A204.1 (cell line): ENCODE data around the gene ZFYVE26.
"Not testable (repeated sequence)": the region's sequence is repeated elsewhere in the genome, so short reads cannot be mapped to it uniquely, and the experiment has no call there.

Source experiments
- FAIRE-seq: peaks from 2 replicates; lab custom pipeline; 2012; peaks lifted over from hg19 to GRCh38; lab: Jason Lieb, UNC

Gene ZFYVE26

DNA sequence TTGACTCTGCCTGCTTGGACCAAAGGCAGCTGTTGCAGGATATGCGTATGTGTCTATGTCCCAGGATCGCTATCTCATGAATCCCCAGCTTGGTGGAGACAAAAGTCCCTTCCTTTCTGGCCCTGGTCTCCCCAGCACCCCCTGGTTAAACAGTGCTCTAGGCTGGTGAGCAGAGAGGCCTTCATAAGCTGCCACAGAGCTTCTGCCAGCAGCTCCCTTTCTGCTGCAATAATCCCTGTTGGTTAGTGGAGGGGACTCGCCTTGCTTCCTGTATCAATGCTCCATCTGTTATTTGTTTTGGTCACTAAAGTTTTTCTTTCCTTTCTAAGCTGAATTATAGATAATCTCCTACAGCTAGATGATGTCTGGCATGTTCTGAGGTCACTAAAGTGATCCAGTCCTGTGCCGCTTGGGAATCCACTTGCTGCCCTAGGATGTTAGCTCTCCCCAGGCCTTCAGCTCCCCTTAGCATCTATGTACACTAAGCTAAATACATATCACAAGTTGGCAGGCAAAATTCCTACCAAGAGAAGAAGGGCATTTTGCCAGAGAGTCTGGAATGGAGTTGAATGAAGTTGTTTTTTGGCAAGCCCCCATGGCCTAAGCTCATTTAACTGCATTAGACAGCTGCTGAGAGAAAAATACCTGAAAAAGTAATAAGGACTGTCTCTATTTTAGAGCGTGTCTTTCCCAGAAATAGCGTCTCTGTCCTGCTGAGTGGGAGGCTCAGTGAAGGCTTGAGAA, 66.9 kb downstream of the ZFYVE26 start:
- no peak for FAIRE-seq

DNA sequence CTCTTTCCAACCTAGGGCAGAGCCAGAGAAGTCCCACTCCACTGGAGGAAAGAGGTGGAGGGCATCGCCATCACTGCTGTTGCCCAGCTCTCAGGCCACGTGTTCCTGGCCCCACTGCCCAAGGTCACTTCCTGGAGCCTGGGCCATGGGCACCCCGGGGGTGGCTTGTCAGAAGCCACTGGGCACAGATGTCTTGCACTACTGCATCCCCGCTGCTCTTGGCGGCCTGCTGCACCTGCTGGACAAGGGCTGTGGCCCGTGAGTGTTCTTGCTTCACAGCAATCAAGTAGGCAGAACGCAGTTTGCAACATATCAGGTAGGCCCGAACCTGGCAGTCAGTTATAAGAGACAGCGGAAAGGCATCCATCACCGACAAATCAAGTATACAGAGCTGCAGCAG, 68.1 kb downstream of the ZFYVE26 start:
- no peak for FAIRE-seq

DNA sequence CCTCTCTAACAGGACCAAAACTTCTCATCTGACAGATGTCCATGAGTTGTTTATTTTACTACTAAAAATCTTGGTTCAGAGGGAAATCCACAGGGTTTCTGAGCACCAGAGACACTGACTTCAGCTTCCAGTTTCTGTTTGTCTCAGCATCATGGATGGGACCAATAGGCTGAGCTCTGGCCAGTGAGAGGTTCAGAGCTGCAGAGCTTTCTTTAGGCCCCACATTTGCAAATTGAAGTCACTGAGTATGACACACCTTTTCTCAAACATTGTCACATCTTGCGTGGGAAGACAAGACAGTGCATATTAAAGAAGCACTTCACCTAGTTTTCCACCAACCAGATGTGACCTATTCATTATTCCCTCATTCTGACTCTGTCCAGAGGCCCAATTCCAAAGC, 69.5 kb downstream of the ZFYVE26 start:
- FAIRE-seq: no peak

DNA sequence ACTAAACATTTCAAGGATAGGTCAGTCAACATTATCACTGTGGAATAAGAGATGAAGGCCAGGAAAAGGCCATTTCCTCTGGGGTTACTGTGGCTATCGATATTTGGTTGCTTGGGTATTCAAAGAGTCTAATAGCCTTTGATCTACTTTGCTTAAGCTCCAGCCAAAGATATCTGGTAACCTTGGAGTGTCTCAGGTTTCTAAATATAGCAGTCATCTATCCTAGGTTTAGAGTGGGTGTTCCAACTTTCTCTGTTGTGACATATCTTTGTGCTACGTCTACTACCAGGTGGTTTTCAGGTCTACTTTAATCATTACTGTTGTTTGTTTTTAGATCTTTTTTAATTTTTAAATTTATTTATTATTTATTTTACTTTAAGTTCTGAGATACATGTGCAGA, 72.3 kb downstream of the ZFYVE26 start:
- no peak for FAIRE-seq

DNA sequence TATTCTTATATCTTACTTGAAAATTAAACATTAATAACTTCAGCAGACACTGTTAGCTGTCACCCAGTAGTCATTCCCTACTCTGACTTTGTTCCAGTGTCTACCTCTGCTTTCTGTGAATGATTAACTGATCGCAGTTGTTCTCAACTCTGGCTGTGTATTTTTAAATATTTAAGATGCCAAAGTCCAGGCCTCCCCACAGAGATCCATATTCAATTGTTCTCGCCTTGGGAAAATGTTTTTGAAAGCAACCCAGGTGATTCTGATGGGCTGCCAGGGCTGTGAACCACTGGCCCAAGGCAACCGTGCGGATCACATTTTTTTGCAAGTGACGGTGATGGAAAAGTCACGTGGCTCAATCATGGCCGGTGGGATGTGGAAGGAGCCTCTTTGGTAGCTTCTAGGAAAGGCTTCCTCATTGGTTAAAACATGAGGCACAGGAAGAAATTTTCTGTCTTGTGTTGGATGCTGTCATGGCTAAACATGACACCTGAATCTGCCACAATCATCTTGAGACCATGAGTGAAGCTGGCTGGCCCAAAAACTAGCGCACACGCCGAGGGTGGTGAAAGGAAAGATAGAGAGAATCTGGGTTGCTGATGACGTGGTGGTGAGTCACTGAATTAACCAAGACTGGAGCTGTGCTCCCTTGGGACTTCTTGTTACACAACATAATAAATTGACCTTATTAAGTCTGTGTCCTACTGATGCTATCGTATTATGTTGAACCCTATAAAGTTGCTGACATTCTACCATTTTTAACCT, 77.5 kb downstream of the ZFYVE26 start:
- no peak for FAIRE-seq

DNA sequence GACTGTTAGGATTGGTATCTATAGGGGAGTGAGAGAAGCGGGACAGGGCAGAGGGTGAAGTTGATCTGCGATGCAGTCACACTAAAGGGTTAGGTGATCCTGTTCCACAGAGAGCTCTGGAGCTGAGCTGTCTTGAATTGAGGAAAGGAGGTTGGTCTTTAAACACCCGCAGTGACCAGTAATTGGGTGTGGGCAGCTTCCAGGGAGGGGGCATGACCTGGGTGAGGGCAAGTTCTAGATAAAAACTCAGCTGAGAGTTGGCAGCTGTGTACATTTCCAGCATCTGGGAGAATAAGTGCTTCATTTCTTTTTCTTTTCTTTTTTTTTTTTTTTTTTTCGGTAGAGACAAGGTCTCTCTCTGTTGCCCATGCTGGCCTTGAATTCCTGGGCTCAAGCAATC, 79.6 kb downstream of the ZFYVE26 start:
- no peak for FAIRE-seq

DNA sequence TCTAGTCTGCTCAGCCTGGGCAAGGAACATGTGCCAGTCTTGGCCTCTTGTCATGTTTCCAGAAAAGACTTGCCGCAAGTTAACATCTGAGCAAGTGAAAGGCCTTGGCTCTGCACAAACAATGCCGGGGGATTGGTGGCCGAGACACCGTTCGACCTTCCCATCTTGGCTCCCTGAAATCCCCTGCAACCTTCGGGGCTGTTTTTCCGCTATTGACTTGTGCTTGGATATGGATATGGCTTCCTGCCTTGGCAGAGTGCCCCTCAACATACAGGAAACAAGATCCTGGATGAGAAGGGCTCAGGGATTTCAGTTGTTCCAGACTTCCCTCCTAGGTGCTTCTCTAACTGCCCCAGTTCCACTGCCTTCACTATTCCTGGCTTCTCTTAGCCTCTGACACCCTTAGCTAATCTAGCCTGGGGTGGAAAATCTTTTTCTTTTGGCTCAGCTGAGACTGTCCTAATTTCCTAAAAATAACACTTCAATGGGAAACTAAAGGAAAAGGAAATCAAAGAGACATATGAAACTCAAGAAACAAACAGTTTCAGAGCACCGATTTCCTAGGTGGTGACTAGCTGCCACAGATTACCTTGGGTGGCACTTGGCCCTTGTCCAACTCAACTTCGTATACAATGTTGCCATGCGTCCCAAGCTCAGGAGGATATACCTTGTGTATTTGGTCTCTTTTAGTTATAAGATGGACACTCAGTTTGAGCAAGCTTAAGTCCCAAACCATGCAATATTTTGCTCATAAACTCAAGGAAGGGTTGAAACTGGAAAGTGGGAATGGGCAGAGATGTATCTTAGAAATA, 80.8 kb downstream of the ZFYVE26 start:
- no peak for FAIRE-seq

DNA sequence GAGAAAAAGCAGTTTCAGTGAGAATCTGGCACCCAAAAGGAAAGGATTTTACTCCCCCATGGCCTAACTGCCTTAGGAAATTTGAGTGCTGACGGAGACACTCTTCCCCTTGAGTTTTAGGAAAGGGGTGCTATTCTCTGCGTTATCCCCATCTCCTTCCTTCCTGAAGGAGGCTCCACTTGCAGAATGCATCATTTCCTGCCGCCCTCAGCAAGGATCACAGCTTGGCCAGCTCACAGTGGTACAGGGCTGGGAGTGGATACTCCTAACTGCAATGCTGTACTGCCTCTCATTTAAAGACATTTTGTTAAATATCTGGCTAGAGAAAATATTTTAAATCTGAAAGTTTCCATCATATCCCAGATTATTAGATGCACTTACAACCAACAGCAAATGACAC, 81.7 kb downstream of the ZFYVE26 start:
- FAIRE-seq: no peak

DNA sequence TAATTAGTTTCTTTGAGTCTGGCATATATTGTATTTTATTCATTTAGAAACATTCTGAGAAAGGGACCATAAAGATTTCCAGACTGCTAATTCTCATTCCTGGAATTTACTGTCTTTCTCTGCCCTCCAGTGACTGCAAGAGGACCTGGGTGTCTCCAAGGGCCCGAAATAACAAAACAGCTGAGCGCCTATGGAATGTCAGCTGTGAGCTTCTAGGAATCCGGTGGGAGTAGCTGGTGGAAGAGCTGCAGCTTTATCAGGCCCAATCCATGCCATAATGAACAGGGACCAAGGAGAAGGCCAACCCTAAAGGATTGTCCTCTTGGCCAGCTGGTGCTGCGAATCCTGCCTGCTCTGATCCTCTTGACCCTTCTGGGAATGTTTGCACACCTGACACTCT, 82.8 kb downstream of the ZFYVE26 start:
- FAIRE-seq: no peak

DNA sequence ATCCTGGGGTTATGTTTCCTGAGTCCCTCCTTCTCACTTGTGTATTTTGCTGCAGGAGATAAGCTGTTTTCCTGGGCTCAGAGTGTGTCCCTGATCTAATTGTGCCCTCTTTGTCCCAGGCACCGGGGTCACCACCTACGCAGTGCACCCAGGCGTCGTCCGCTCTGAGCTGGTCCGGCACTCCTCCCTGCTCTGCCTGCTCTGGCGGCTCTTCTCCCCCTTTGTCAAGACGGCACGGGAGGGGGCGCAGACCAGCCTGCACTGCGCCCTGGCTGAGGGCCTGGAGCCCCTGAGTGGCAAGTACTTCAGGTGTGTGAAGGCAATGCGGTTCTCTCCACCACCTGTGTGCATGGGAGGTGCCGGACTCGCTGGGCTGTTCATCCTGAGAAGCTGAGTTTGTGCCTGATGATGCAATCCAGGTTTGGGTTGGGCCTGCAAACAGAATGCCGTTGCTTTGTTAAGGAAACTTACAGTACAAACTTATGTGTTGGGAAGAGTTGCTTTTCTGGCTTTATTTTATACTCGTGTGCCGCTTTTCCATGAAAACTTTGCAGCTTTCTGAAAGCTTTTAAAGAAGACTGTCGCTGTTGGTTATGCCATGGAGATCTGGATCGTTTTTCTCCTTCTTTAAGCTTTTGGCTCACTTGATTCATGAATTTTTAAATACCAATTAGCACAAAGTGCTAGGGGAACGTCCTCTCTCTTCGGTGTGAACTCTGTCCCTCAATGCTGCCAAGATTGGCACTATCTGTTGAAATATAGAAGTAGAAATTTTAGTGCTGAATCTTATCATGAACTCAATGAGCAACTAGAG, 87.1 kb downstream of the ZFYVE26 start:
- FAIRE-seq: no peak

DNA sequence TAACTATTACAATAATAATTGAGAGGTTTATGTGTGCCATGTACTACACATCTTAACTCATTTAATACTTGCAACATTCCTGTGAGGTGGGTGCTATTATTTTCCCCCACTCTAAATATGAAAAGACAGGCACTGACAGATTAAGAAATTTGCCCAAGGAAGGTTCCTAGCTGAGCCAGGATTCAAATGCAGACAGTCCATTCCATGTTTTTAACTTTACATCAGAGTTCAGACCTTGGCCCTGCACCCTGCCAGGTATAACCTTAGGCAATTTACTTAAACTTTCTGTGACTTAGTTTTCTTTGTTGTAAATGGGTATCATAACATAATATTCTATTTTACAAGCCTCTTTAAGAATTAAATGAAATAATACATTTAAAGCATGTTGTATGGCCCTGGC, 88.1 kb downstream of the ZFYVE26 start:
- no peak for FAIRE-seq

DNA sequence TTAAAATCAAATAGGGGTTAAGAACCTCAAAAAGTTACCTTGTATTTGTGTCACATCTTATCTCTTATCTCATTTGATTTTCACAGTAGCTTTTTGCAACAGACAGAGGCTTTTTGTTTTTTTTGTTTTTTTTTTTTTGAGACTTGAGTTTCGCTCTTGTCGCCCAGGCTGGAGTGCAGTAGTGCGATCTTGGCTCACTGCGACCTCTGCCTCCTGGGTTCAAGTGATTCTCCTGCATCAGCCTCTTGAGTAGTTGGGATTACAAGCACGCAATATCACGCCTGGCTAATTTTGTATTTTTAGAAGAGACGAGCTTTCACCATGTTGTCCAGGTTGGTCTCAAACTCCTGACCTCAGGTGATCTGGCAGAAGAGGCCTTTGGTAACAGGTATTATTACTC, 89.0 kb downstream of the ZFYVE26 start:
- FAIRE-seq: no peak

DNA sequence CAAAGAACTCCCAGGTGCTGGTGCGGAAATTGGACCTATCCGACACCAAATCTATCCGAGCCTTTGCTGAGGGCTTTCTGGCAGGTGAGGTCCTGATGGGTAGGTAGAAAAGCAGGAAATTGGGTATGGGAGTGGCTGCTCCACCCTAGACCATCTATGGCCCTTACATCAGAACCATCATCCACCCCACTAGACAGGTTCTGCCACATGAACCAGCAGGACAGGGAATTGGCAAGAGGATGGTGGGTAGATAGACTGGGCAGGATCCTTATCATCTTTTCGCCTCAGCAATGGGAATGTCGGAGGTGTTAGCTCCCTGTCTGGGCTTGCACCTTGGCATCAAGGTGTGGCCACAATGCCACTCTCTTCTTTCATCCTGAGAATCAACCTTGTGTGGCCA, 91.2 kb downstream of the ZFYVE26 start:
- FAIRE-seq: no peak

DNA sequence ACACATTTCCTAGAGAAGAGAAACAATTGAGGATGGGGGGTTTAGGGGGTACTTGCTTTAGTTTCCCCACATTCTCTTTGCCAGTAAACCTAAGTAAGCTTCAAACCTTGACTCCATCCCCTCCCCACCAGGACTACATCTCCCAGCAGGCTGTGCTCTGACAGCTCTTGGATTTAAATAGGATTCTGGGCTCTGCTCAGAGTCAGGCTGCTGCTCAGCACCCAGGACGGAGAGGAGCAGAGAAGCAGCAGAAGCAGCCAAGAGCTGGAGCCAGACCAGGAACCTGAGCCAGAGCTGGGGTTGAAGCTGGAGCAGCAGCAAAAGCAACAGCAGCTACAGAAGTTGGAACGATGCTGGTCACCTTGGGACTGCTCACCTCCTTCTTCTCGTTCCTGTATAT, 94.1 kb downstream of the ZFYVE26 start:
- FAIRE-seq: no peak

DNA sequence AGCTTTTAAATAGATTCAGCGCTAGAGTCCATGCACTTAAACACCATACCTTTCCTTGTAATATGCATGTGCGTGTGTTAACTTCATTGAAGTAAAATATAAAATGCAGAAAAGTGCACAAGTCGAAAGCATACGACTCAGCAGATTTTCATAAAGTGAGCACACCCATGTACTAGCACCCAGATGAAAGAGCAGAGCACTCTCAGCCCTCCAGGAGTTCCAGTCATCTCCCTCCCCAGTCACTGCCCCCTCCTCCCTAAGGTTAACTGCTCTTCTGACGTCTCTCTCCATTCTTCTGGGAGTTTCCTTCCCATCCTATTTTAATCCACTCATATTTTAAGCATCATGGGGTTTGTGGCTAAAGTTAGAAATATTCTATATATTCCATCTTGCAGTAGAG, 94.5 kb downstream of the ZFYVE26 start:
- FAIRE-seq: no peak

DNA sequence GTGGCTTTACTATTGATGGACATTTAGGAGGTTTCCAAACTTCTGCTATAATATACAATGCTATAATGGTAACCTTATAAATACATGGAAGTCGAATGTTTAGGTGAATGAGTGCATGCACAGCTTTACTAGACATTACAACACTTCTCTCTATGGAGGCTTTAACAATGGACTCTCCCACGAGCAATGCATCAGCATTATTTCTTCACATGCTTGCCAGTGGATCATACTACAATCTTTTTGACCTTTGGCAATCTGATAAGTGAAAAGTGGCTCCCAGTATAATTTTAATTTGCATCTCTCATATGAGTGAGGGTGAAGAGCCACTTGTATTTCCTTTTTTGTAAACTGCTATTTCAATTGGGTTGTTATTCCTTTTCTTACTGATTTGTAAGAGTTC, 96.5 kb downstream of the ZFYVE26 start:
- no peak for FAIRE-seq

DNA sequence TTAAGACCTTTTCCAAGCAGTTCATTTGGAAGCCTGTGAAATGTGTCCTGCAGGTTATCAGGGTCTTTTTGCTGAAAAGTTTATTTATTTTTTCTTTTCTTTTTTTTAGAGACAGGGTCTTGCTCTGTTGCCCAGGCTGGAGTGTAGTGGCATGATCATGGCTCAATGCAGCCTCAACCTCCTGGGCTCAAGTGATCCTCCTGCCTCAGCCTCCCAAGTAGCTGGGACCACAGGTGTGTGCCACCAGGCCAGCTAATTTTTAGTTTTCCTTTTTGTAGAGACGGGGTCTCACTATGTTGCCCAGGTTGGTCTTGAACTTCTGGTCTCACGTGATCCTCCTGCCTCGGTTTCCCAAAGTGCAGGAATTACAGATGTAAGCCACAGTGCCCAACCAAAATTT, 97.0 kb downstream of the ZFYVE26 start:
- not testable (repeated sequence) for FAIRE-seq

DNA sequence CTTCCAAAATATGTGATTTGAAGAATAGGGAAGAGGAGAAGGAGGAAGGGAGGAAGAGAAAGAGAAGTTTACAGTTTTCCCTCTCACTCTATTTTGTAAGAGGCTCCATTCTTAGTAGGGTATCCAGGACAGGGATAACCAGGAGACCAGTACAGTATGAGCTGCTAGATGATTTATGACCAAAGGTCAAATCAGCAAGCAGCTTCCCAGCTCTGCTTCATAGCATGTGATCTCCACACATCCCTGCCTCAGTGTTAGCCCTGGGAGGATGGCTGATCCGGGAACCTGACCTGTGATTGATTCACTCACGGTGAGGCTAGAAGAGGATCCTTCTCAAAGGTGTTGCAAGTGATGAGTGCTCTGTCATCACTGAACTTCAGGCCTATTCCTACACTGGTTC, 98.1 kb downstream of the ZFYVE26 start:
- no peak for FAIRE-seq

DNA sequence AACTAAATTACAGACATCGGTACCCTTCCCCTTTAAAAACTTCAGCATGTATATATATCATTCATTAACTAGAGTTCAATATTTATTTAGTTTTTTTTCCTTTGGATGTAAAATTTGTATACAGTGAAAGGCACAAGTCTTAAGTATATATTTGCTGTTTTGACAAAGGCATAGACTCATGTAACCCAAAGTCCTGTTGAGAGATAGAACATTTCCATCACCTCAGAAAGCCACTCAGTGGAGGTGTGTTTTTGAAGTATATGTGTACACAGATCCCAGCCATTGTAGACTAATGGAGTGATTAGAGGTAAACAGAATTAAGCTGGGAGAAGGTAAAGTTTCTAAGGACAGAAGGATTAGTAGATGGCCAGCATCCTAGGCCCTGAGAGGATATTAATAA, 99.3 kb downstream of the ZFYVE26 start:
- FAIRE-seq: no peak

DNA sequence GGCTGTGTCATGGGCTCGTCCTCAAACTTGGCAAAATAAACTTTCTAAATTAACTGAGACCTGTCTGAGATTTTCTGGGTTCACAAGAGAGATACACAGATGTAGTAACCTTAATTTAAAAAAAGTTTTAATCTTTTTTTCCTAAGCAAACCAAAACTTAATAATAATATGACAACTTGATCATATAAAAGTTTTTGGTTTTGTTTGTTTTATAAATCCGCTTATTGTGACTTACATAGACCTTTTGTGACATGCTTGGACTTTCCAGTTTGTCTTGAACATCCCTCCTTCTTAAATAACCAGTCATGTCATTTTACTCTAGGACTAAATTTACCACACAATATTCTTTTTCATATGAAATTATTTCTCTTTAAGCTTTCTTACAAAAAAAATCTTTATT, 106.2 kb downstream of the ZFYVE26 start:
- no peak for FAIRE-seq

DNA sequence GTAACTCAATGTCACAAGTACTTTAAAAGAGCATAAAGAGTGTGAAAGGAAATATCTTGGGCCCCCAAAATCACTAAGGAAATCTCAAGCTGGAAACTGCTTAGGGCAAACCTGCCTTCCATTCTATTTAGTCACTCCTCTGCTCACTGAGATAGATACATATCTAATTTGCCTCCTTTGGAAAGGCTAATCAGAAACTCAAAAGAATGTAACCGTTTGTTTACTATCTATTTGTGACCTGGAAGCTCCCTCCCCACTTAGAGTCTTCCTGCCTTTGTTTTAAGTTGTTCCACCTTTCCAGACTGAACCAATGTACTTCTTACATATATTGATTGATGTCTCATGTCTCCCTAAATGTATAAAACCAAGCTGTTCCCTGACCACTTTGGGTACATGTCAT, 106.6 kb downstream of the ZFYVE26 start:
- FAIRE-seq: not testable (repeated sequence)

DNA sequence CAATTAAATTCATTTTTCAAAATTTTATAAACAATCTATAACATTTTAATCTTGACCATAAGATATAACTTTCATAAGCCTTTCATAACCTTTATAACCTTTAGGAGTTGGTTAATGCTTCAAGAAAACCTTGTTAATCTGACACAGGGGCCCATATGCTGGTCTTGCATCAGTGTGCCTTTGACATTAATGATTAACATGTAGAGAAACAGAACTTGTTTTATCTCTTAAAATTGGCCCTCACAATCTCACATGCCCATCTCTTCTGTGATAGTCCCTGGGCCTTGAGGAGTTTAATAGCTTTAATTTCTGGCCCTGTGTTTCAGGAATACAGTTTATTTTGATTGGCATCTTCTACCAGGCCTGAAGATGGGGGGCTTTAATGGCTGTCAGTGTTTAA, 107.0 kb downstream of the ZFYVE26 start:
- not testable (repeated sequence) for FAIRE-seq
